NCI-H1417 treated with DMSO at 0.1 percent for 48 hours (cell line): ENCODE data around the gene RPS15.

Experiments
- DNase-seq: peaks from one replicate; lab custom pipeline; 2025; lab: John Stamatoyannopoulos, UW

Gene RPS15

DNA sequence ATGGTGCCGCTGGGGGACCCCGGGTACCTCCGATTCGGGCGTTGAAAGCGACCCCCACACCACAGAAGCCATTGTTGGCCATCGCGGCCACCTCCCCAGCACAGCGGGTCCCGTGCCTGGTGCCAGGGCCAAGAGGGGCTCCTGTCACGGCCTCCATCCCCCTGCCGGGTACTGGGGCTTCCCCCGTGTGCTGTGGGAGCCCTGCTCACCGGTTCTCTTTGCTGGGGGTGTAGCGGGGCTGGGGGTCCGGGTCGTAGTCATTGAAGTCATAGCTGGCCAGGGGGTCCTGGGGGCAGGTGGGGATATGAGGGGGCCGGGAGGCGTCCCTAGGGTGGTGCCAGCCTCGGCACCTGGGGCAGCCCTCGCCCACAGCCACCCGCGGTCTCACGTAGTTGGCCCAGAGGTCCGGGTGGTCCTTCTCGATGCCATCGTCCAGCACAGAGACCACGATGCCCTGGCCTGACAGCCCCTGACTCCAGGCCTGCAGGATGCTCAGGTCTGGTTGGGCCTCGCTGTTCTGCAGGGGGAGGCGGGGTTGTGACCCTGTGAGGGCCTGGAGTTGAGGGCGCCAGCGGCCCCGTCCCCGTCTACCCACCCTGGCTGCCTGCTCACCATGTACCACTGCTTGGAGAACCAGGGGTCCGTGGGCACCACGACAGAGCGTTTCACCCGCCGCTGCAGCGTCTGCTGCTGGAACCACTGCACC, 49.5 kb downstream of the RPS15 start:
- no peak for DNase-seq

DNA sequence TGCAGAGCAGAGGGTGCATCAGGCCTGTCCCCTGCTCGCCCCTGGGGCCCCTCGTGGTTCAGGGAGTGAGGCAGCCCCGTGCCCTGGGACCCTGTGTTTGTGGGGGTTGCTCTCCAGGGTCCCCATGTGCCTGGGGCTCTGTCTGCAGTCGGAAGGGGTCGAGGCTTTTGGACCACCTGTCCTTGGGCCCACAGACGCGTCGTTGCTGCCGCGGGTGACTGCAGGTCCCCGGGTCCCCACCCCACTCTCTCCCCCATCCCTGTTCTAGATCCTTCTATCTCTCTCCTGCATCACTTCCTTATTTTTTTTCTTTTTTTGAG, 50.0 kb downstream of the RPS15 start:
- no peak for DNase-seq

GRCh38 chr19:1489463-1490310, 51.5 kb downstream of the RPS15 start:
- DNase-seq, result no peak
